SIG-M5 treated with dmso at 0.1 percent for 504 hours (cell line): Measurements from ENCODE around the gene PTH2R.

Experiments used
- DNase-seq: peaks from one replicate; lab custom pipeline; 2025; ENCODE audit not compliant: unreplicated experiment; lab: John Stamatoyannopoulos, UW

The PTH2R gene

GRCh38 chr2:208541989-208542464 lies 135.4 kb downstream of the PTH2R start:
- no peak for DNase-seq

GRCh38 chr2:208542465-208543041 lies 136.0 kb downstream of the PTH2R start:
- no peak for DNase-seq
